Right forelimb (tissue), 1 donor: Measurements from ENCODE around the gene CDC25A.
"Not testable (repeated sequence)": the region's sequence is repeated elsewhere in the genome, so short reads cannot be mapped to it uniquely, and the experiment has no call there.

Experiments used
- DNase-seq: peaks from one replicate; pipeline ENCODE4 v3.0.0-alpha.2; 2018

The CDC25A gene

GRCh38 chr3:48188266-48189201, at the start of gene CDC25A:
Gene CDC25A, minus strand, starts transcription at chr3:48188417. Its CDS starts 470 bp downstream, at chr3:48187947.
- DNase-seq: peak; percentile 96

DNA sequence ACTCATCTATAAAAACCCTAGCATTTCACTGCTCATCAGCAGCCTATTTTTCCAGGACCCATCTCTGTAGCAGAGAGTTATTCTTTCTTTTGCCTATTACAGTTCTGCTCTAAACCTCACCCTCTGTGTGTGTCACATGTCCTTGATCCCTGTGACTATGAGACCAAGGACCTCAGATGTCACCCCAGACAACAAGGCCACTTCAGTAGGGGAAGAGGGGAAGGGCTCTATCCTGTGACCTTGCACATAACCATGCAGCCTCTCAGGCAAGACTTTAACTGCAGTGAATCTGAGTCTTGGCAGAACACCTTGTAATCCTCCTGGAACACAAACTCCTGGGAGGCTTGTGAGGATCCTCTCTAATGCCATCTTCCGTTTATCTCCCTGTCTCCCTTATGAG, 48.3 kb upstream of the CDC25A start:
- DNase-seq: no peak

GRCh38 chr3:48233542-48233941, 45.3 kb upstream of the CDC25A start:
- no peak for DNase-seq

- DNase-seq: peak; percentile 66
These were observed 44.5 kb upstream of the CDC25A start for GRCh38 chr3:48232734-48233133.

DNA sequence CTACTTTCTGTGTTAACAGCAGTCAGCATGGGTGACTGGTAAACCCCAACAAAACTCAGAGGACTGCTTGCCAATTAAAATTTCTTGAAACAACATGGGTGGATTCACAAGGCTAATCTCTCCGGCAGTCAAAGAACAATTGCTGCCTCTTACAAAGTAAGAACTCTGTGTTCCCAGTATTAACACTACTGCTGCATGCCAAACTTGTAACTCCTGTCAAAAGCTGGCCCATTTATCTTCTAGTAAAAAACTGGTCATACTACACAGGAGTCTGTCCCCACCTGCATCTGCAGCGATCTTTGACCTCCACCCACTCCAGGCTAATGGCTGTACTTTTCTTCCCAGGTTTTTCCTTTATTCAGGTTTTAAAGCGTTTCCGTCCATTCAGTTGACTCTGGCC, 44.0 kb upstream of the CDC25A start:
- no peak for DNase-seq

GRCh38 chr3:48226939-48227338, 38.7 kb upstream of the CDC25A start:
- DNase-seq: no peak

DNA sequence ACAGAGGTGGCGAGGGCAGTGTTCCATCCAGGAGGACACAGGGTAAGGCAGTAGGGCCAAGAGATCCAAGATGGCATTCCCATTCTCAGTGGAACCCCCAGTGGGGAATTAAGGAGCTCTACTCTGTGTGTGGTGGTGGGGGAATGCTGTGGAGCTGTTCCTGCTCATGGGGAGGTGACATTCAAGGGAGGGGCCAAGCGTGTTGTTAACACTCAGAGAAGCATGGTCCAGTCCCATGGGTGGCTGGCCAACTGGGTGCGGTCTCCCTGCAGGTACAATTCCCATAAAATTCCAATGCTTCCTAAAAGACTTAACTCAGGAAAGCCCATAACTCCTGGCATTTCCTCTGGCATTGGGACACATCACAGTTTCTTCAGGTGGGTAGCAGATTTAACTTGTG, 37.4 kb upstream of the CDC25A start:
- DNase-seq: no peak

- no peak for DNase-seq
These were observed 34.6 kb upstream of the CDC25A start, which contains the start of gene CAMP for GRCh38 chr3:48222616-48223513. Gene CAMP, plus strand, starts transcription at chr3:48223495. Its CDS starts 17 bp downstream, at chr3:48223512.

GRCh38 chr3:48220746-48221145, 32.5 kb upstream of the CDC25A start:
- no peak for DNase-seq

DNA sequence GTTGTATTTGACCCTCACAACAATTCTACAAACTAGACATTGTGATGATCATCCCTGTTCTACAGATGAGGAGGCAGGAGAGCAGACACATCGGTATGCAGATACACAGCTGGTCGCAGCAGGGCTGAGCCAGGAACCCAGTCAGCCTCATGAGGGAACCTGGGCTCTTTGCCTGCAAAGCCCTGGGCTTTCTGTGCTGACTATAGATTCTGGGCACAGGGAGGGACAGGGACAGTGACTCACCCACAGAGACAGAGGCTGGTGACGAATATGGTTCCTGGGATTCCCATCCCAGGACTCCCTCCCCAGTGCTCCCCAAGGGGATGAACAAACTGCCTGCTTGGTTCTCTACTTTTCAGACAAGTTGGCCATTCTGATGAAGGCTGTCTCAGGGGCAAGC, 31.3 kb upstream of the CDC25A start:
- no peak for DNase-seq

DNA sequence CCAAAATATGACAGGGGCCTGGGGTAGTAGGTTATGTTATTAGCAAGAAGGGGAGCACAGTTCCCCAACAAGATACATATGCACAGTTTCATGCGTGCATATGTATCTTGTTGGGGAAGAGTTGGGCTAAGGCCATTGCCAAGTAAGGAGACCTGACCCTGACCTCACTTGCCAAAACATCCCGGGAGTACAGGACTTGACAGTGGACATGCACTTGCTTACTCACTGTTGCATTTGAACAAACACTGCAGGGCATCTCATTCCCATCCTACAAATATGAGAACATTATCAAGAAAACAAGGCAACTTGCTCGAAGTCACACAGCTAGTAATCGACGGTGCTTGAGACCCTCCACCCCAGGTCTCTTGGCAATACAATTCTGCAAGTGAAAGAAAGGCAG, 30.3 kb upstream of the CDC25A start:
- no peak for DNase-seq

DNA sequence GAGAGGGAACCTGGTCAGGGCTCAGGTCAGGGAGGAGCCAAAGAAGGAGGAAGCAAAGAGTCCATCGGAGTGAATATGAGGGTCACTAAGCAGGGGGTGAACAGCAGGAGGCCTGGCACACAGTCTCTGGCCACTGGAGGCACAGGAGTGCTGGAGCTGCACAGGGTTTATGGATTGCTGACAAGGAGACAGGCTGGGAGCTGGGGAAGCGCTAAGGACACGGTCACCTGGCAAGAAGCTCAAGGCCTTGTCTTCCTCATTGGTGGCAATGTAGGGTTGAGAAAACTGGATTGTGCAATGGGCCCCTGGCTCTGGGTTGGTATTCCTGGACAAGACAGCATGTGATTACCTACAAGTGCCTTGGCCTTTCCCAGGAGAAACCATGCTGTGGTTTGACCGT, 29.2 kb upstream of the CDC25A start:
- DNase-seq: no peak

DNA sequence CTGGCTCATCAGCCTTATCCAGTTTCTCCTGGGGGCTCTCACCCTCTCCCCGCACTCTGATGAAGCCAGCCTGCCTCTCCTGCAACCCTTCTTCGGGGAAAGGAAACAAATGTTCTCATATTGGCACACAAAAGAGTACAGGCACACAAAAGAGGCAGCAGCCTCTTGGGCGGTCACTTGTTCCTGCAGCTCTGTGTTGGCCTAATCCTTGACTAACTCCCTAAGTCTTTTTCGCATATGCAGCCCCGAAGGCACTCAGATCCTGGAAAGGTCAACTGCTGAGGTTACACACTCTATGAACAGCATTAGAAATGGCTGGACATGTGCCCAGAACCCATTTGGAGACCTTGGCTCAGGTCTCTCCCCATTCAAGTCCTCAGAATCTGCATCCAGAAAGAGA, 27.7 kb upstream of the CDC25A start:
- no peak for DNase-seq

GRCh38 chr3:48215466-48215865, 27.2 kb upstream of the CDC25A start:
- DNase-seq: no peak

DNA sequence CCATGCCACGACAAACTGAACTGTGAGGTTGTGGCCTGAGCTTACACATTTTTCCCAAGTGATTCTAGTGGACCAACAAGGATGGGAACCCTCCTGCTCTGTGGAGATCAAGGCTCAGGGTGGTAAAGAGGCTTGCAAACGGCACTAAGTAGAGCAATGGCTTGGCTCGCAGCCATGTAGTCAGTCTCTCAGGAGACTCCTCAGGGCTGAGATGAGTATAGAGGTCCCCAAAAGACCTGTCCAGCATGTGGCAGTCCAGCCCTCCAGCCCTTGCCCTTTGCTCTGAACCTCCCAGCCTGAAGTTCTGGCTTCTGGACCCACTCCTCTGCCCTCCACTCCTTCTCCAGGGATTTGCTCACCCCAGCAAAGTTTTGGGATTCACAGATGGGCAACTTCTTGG, 26.8 kb upstream of the CDC25A start:
- DNase-seq: no peak

DNA sequence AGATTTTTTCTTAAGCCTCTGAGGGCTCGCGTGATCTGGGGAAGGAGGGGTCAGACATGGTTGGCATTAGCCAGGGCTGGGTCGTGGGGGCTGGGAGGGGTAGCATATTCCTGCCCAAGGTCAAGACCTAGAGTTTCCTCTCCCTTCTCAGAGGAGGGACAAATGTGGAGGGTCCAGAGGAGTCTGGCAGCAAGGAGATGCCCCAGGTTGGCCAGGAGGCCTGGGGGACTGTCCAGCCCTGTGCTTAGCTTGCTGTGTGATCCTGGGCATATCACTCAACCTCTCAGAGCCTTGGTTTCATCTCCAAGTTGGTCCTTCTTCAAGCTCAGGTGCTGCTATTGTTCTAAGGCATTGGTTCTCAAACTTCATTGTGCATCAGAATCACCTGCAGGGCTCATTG, 26.0 kb upstream of the CDC25A start:
- DNase-seq: no peak

DNA sequence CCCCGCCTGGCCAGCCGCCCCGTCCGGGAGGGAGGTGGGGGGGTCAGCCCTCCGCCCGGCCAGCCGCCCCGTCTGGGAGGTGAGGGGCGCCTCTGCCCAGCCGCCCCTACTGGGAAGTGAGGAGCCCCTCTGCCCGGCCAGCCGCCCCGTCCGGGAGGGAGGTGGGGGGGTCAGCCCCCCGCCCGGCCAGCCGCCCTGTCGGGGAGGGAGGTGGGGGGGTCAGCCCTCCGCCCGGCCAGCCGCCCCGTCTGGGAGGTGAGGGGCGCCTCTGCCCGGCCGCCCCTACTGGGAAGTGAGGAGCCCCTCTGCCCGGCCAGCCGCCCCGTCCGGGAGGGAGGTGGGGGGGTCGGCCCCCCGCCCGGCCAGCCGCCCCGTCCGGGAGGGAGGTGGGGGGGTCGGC, 23.6 kb upstream of the CDC25A start:
- not testable (repeated sequence) for DNase-seq

- DNase-seq: not testable (repeated sequence)
These were observed 22.3 kb upstream of the CDC25A start for GRCh38 chr3:48210534-48210933.

GRCh38 chr3:48209445-48209844, 21.2 kb upstream of the CDC25A start:
- DNase-seq: no peak

- peak; percentile 20 for DNase-seq
These were observed 19.9 kb upstream of the CDC25A start for GRCh38 chr3:48208076-48208475.

GRCh38 chr3:48202632-48203031, 14.4 kb upstream of the CDC25A start:
- DNase-seq: no peak

DNA sequence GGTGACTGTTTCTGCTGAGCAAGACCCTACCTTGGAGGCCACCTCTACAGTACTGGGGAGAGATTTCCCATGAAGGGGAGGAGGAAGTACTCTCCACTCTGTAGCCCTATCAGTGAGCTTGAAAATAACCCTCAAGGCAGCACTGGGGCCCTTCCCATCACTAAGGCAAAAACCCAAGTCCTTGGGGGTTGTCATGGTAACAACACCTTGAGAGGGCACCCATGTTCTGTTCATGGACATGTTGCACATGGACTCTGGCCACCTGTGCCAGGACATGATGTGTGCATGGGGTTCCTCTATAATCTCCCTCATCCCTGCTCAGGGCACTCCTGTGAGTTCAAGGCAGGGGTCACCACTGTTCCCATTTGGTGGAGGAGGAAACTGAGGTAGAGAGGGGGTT, 10.9 kb upstream of the CDC25A start:
- DNase-seq: no peak

- no peak for DNase-seq
These were observed 8.4 kb upstream of the CDC25A start for GRCh38 chr3:48196611-48197010.
